Activated B cell treated with CpG ODN at 0.5 μM for 24 hours (primary cell): ENCODE data around the gene RDH16. TPM values are rescaled to one million over a fixed set of nuclear protein-coding genes. Genes with fewer than 3 reads are reported as not detected.
"Not testable (repeated sequence)": the region's sequence is repeated elsewhere in the genome, so short reads cannot be mapped to it uniquely, and the experiment has no call there.

Experiments used
- ATAC-seq: fragments of 200-7000 bp; cut with Tn5 transposase; one replicate; pipeline ENCODE4 v1.10.0; 2021; ENCODE audit warnings: low read depth, mild to moderate bottlenecking, moderate library complexity
- CTCF ChIA-PET: fragments of 350-600 bp; sonication (Branson Sonifier 250); formaldehyde crosslinking; loops from one replicate; lab custom pipeline; 2021; ENCODE audit warnings: antibody characterized with exemption; lab: Charles Lee
- POLR2A ChIA-PET: fragments of 350-600 bp; sonication (Branson Sonifier 250); formaldehyde crosslinking; loops from one replicate; lab custom pipeline; 2021; ENCODE audit warnings: antibody characterized with exemption; lab: Charles Lee
- DNase-seq: peaks from one replicate; pipeline ENCODE4 v3.0.0; 2022
- H3K27ac Mint-ChIP-seq: one replicate; pipeline ENCODE4 v1.8.0; 2020; ENCODE audit warnings: mixed read lengths
- H3K27me3 Mint-ChIP-seq: one replicate; pipeline ENCODE4 v1.8.0; 2021; ENCODE audit warnings: mixed read lengths
- H3K36me3 Mint-ChIP-seq: one replicate; pipeline ENCODE4 v1.8.0; 2021; ENCODE audit warnings: low read depth, mixed read lengths
- H3K4me1 Mint-ChIP-seq: one replicate; pipeline ENCODE4 v1.8.0; 2021; ENCODE audit warnings: mixed read lengths
- H3K4me3 Mint-ChIP-seq: one replicate; pipeline ENCODE4 v1.8.0; 2020; ENCODE audit warnings: mild to moderate bottlenecking, mixed read lengths
- H3K9me3 Mint-ChIP-seq: one replicate; pipeline ENCODE4 v1.8.0; 2020; ENCODE audit warnings: mixed read lengths
- intact Hi-C: fragments of 100-400 bp; cut with micrococcal nuclease; formaldehyde crosslinking; loops from one replicate; pipeline ENCODE4 v1.15.1; 2024
- total RNA-seq: library from RNA; stranded (reverse); gene quantifications from 2 replicates; pipeline ENCODE4 v1.2.3, GENCODE V29; 2022
- TF ChIP-seq, protein P1 (sequence below): fragments of 200-600 bp; IDR thresholded peaks from one replicate; pipeline ENCODE4 v1.8.0; 2022; ENCODE audit warnings: antibody characterized with exemption, mild to moderate bottlenecking

Gene RDH16
- total RNA-seq, 1 donor from 2014 or later = 0.47 TPM

DNA sequence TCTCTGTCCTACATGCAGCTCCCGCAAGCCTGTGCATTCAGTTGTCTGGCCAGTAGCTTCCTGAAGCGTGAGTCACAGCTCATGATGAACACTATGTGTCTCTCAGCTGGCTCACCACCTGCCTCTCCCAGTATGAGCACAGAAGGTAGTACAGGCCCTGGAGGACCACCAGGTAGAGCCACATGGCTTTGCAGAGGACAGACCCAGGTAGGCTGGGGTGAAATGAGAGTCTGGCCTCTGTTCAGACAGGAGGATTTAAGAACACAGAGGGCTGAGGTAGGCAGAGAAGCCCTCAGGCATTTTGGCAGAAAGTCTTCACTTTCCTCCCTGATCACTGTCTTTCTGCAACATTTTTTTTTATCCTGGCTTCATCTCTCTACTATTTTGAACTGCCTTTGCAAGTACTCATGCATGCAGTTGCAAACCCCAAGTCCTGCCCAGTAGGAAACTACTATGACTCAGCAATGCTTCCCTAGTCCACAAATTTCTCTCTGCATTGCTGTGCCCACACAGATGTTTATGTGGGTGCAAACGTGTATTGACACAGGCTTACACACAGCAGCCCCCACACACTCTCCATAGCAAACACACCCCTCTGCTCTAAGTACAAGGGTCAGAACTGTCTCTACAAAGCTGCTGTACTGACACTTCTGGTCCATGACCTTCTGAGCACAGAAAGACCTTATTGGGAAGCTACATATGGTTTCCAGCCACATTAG lies 15.9 kb downstream of the RDH16 start:
- peaks cover 23% of the 10 kb centered on the region for H3K27me3 Mint-ChIP-seq
- H3K4me1 Mint-ChIP-seq = no peaks in the 10 kb centered on the region

DNA sequence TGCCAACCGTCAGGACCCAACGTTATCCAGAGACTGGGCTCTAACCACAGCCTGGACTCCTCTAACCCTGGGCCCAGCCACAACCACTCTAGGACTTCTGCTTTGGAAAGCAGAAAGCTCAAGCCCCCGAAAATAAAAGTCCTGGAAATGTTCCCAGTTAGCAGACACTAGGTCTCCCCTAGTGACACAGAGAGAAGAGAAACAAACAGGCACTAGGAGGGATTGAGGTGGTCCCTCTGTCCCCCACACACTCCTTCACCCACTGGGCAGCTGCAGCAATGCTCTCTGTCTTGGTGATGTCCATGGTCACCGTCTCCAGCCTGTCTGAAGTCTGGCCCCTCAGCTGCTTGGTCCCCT lies 16.5 kb downstream of the RDH16 start:
- peaks cover 21% of the 10 kb centered on the region for H3K27me3 Mint-ChIP-seq

More for the DNA sequence above, 15.9 kb downstream of the RDH16 start:
- H3K4me3 Mint-ChIP-seq = no peak overlapping the region
- no peaks in the 10 kb centered on the region for H3K36me3 Mint-ChIP-seq
- DNase-seq (no peak), ATAC-seq (no peak)
- TF ChIP-seq, protein P1, sequence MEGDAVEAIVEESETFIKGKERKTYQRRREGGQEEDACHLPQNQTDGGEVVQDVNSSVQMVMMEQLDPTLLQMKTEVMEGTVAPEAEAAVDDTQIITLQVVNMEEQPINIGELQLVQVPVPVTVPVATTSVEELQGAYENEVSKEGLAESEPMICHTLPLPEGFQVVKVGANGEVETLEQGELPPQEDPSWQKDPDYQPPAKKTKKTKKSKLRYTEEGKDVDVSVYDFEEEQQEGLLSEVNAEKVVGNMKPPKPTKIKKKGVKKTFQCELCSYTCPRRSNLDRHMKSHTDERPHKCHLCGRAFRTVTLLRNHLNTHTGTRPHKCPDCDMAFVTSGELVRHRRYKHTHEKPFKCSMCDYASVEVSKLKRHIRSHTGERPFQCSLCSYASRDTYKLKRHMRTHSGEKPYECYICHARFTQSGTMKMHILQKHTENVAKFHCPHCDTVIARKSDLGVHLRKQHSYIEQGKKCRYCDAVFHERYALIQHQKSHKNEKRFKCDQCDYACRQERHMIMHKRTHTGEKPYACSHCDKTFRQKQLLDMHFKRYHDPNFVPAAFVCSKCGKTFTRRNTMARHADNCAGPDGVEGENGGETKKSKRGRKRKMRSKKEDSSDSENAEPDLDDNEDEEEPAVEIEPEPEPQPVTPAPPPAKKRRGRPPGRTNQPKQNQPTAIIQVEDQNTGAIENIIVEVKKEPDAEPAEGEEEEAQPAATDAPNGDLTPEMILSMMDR = no peak
- ChIA-PET POLR2A (no interaction called here), CTCF (no interaction called here)
- H3K9me3 Mint-ChIP-seq = peaks cover 12% of the 10 kb centered on the region
- no peak overlapping the region for H3K27ac Mint-ChIP-seq
- intact Hi-C loops = no loop called here

DNA sequence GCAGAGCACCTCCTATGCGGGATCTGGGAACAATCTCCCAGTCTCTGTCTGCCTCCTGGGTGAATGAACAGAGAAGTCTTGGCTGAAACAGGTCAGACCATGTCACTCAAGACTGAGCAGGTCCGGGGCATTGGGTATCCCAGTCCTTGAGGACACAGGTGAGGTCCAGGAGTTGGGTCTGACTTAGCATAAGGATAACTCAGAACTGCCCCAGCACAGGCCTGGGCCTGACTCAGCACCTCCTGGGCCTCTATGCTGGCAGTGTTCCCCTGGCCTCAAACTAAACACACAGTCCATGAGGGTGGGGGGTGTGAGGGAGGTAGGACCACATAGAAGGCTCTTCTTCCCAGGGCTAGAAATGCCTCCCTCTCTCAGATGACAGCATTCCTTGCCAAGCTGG lies 21.7 kb downstream of the RDH16 start:
- H3K27me3 Mint-ChIP-seq = peaks cover 13% of the 10 kb centered on the region
- no peak overlapping the region for H3K27ac Mint-ChIP-seq
- TF ChIP-seq, protein P1 = no peak
- H3K4me1 Mint-ChIP-seq = peaks cover 4% of the 10 kb centered on the region
- H3K9me3 Mint-ChIP-seq = no peaks in the 10 kb centered on the region
- DNase-seq = no peak
- intact Hi-C loops = no loop called here
- H3K36me3 Mint-ChIP-seq = no peaks in the 10 kb centered on the region
- ATAC-seq = no peak
- POLR2A ChIA-PET = no interaction called here
- no peak overlapping the region for H3K4me3 Mint-ChIP-seq
- CTCF ChIA-PET = no interaction called here

More for the DNA sequence above, 16.5 kb downstream of the RDH16 start:
- H3K36me3 Mint-ChIP-seq, H3K4me1 Mint-ChIP-seq, H3K27ac Mint-ChIP-seq, intact Hi-C loops, DNase-seq, POLR2A ChIA-PET, ATAC-seq, H3K4me3 Mint-ChIP-seq, CTCF ChIA-PET: not testable (repeated sequence)
- H3K9me3 Mint-ChIP-seq = peaks cover 11% of the 10 kb centered on the region

DNA sequence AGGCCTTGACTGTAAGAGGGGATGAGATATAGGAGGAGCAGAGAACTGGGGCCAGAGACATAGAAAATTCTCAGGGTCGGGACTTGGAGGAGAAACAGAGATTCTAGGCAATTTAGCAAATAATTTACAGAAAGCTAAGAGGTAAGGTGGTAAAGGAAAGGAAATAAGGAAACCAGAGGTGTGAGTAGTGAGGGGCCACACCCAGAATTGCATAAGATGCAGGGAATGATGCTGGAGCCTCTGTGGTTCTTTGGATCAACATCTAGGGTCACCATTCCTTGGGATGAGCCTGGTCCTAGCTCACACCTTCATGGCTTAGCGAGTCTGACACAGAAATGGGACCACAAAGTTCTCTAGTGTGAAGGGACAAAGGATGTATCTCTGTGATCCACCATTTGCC lies 22.3 kb downstream of the RDH16 start:
- peaks cover 13% of the 10 kb centered on the region for H3K27me3 Mint-ChIP-seq
- ChIA-PET CTCF (no interaction called here), POLR2A (no interaction called here)
- no peaks in the 10 kb centered on the region for H3K9me3 Mint-ChIP-seq
- peaks cover 4% of the 10 kb centered on the region for H3K4me1 Mint-ChIP-seq
- intact Hi-C loops = no loop called here
- no peak overlapping the region for H3K27ac Mint-ChIP-seq
- TF ChIP-seq, protein P1 = no peak
- ATAC-seq (no peak), DNase-seq (no peak)
- H3K4me3 Mint-ChIP-seq = no peak overlapping the region
- H3K36me3 Mint-ChIP-seq = no peaks in the 10 kb centered on the region

DNA sequence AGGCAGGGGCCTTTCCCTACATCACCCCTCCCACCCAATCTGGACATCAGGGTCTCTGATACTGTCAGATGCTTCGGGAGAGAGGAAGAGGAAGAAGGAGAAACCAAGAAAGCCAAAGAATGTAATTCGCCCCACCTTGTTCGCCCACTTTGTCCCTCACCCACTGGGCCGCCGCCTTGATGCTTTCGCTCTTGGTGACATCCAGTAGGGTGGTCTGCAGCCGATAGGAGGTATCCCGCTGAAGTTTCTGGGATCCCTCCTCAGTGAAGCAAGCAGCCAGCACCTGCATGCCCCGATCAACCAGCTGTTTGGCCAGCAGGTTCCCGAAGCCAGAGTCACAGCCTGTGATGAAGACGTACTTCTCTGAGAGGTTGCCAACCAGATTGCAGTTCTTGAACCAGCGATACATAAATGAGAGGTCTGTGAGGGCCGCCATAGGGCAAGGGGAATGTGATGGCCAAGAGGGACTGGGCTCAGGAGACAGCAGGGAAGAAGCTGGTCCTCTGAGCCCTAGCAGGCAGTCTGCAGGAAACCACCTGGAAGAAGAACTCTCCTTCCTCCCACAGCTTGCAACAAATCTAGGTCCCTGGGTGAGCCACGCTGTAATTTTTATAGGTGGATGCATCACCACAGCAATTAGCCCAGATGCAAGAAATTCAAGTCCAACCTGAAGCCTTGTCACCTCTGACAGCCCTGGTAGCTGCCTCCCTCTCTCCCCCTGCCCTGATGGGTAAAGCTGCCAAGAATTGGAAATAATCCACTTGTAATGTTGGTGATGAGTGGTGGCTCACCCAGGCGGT lies 23.4 kb downstream of the RDH16 start, which contains the start of gene SDR9C7:
Gene SDR9C7 (minus strand): TSS at position 583 of the 800 bp plus-strand sequence. CDS start 147 bp downstream, at position 436.
- H3K27ac Mint-ChIP-seq = no peak within 1 kb of the TSS
- peaks cover 4% of the 10 kb centered on the region for H3K4me1 Mint-ChIP-seq
- H3K9me3 Mint-ChIP-seq = no peaks in the 10 kb centered on the region
- no peak within 1 kb of the TSS for H3K4me3 Mint-ChIP-seq
- no peak for ATAC-seq
- H3K36me3 Mint-ChIP-seq = no peaks in the 10 kb centered on the region
- ChIA-PET POLR2A (no interaction called here), CTCF (no interaction called here)
- TF ChIP-seq, protein P1 = no peak
- DNase-seq = no peak
- peaks cover 9% of the 10 kb centered on the region for H3K27me3 Mint-ChIP-seq
- intact Hi-C loops = no loop called here
